ENCODE measurements around the gene ITGA6. TPM values are rescaled to one million over a fixed set of nuclear protein-coding genes. Genes with fewer than 3 reads are reported as not detected.

Gene ITGA6
- total RNA-seq, 2 donors from 2014 or later, result 90.0 to 210 TPM

GRCh38 chr2:172429301-172429968 is 2.0 kb downstream of the ITGA6 start:
- ATAC-seq, result no peak
- Histone ChIP-seq H3K36me3 (replicated peaks in 1 of 2; ENCODE audit: insufficient read depth in 1 of 2, low read depth in 2 of 2) (no peaks in the 10 kb centered on the region), H3K4me1 (peaks cover 57% of the 10 kb centered on the region), H3K9me3 (no peaks in the 10 kb centered on the region), H3K4me3 (peak overlapping the region; percentile 55 to 69), H3K27me3 (no peaks in the 10 kb centered on the region), H3K27ac (peak overlapping the region; percentile 86 to 98 (median 96))
- TF ChIP-seq POLR2A (IDR thresholded peaks at IDR 0.05) (peak in 2 of 3 donors; percentile 30 to 32), CTCF (IDR thresholded peaks at IDR 0.05) (peak in 4 of 7 experiments; percentile 20 to 30 (median 22))
- 2 to 7% methylated on average over 9 of the region's 9 CpGs for WGBS, 2 donors
- DNase-seq, result peak in 2 of 4 donors; percentile 25 to 33
- intact Hi-C loops (cut with DNase I), result no loop called here

- ATAC-seq (no peak), DNase-seq (no peak)
- Histone ChIP-seq H3K4me3 (no peak overlapping the region), H3K36me3 (replicated peaks in 1 of 2; ENCODE audit: insufficient read depth in 1 of 2, low read depth in 2 of 2) (no peaks in the 10 kb centered on the region), H3K27me3 (no peaks in the 10 kb centered on the region), H3K4me1 (peaks cover 63% of the 10 kb centered on the region), H3K9me3 (no peaks in the 10 kb centered on the region), H3K27ac (peak overlapping the region; percentile 86 to 98 (median 96))
- TF ChIP-seq POLR2A (IDR thresholded peaks at IDR 0.05) (no peak), CTCF (IDR thresholded peaks at IDR 0.05) (no peak)
- intact Hi-C loops (cut with DNase I), result no loop called here
- WGBS, 2 donors, result 15 to 23% methylated on average over 1 of the region's 1 CpG
These were observed 2.6 kb downstream of the ITGA6 start for GRCh38 chr2:172430027-172430426.

GRCh38 chr2:172430678-172431077 is 3.3 kb downstream of the ITGA6 start:
- DNase-seq, result no peak
- ATAC-seq, result no peak
- no peak for TF ChIP-seq POLR2A (IDR thresholded peaks at IDR 0.05)
- no peak for TF ChIP-seq CTCF (IDR thresholded peaks at IDR 0.05)
- intact Hi-C loops (cut with DNase I), result no loop called here
- H3K27me3 ChIP-seq, result no peaks in the 10 kb centered on the region
- H3K4me1 ChIP-seq, result peaks cover 70% of the 10 kb centered on the region
- H3K36me3 ChIP-seq (replicated peaks in 1 of 2; ENCODE audit: insufficient read depth in 1 of 2, low read depth in 2 of 2), result no peaks in the 10 kb centered on the region
- H3K4me3 ChIP-seq, result no peak overlapping the region
- H3K27ac ChIP-seq, result peak overlapping the region in 3 of 4 donors; percentile 95 to 98 (median 97)
- 43 to 47% methylated on average over 3 of the region's 3 CpGs for WGBS, 2 donors
- no peaks in the 10 kb centered on the region for H3K9me3 ChIP-seq

GRCh38 chr2:172431463-172431862 is 4.1 kb downstream of the ITGA6 start:
- Histone ChIP-seq H3K27ac (peak overlapping the region; percentile 25 to 98 (median 62)), H3K4me3 (no peak overlapping the region), H3K9me3 (no peaks in the 10 kb centered on the region), H3K4me1 (peaks cover 78% of the 10 kb centered on the region), H3K36me3 (replicated peaks in 1 of 2; ENCODE audit: insufficient read depth in 1 of 2, low read depth in 2 of 2) (no peaks in the 10 kb centered on the region), H3K27me3 (no peaks in the 10 kb centered on the region)
- DNase-seq (peak; percentile 64 to 87 (median 80)), ATAC-seq (peak; percentile 8)
- 8 to 15% methylated on average over 4 of the region's 4 CpGs for WGBS, 2 donors
- TF ChIP-seq CTCF (IDR thresholded peaks at IDR 0.05) (no peak), POLR2A (IDR thresholded peaks at IDR 0.05) (peak in 1 of 3 donors; percentile 6)
- intact Hi-C loops (cut with DNase I), result no loop called here

- 66 to 79% methylated on average over 2 of the region's 2 CpGs for WGBS, 2 donors
- peak overlapping the region; percentile 25 to 98 (median 64) for H3K27ac ChIP-seq
These were observed 4.6 kb downstream of the ITGA6 start for GRCh38 chr2:172431993-172432392.

More at GRCh38 chr2:172431993-172432392, 4.6 kb downstream of the ITGA6 start:
- Histone ChIP-seq H3K27me3 (no peaks in the 10 kb centered on the region), H3K9me3 (no peaks in the 10 kb centered on the region), H3K36me3 (replicated peaks in 1 of 2; ENCODE audit: insufficient read depth in 1 of 2, low read depth in 2 of 2) (no peaks in the 10 kb centered on the region), H3K4me1 (peaks cover 78% of the 10 kb centered on the region), H3K4me3 (no peak overlapping the region)
- intact Hi-C loops (cut with DNase I), result no loop called here
- DNase-seq (no peak), ATAC-seq (no peak)
- no peak for TF ChIP-seq POLR2A (IDR thresholded peaks at IDR 0.05)

Data from body of pancreas (tissue), 4 donors.